ENCODE data around the gene COQ2. TPM values are rescaled to one million over a fixed set of nuclear protein-coding genes. Genes with fewer than 3 reads are reported as not detected.

The COQ2 gene
- total and polyA plus RNA-seq, 2 of the 13 experiments (the other 11 are each of a cell fraction or from before 2014, with no cell fraction given) = 10.1 to 17.3 TPM

GRCh38 chr4:83305187-83305586, 20.6 kb upstream of the COQ2 start:
- H3K27me3 ChIP-seq (ENCODE audit: control insufficient read depth in 1 of 2, insufficient read depth in 2 of 2, low read length in 2 of 2) = peaks cover 0 to 9% of the 10 kb centered on the region in 2 experiments; a peak in 2 of 5 replicates
- H3K36me3 ChIP-seq (replicated peaks in 1 of 2; ENCODE audit: control insufficient read depth in 1 of 2, insufficient read depth in 2 of 2, low read length in 2 of 2) = no peaks in the 10 kb centered on the region
- CTCF ChIA-PET (ENCODE audit: low intra/inter-chr PET ratio, low total read pairs) = no interaction called here
- H3K27ac ChIP-seq (ENCODE audit: extremely low read length, insufficient read depth, low read length) = no peak overlapping the region
- DNase-seq (ENCODE audit: low spot score) (no peak), ATAC-seq (no peak), FAIRE-seq (no peak)
- H3K79me2 ChIP-seq (ENCODE audit: insufficient read depth, low read length) = no peaks in the 10 kb centered on the region
- H3K4me1 ChIP-seq (ENCODE audit: insufficient read depth, low read length) = no peaks in the 10 kb centered on the region
- no TSS peak for BruUV-seq (replicated peaks)
- no peak overlapping the region for H2AFZ ChIP-seq (ENCODE audit: low read length)
- no peaks in the 10 kb centered on the region for H4K20me1 ChIP-seq (ENCODE audit: insufficient read depth, low read length)
- no peak overlapping the region for H3K9ac ChIP-seq (ENCODE audit: insufficient read depth, low read depth, low read length)
- no peak overlapping the region for H3K4me3 ChIP-seq (replicated peaks in 1 of 3; ENCODE audit: insufficient read depth in 1 of 3, low read depth in 2 of 3, low read length in 3 of 3)
- H3K4me2 ChIP-seq (ENCODE audit: low read depth, low read length) = no peak overlapping the region
- H3K9me3 ChIP-seq (ENCODE audit: low read length) = no peaks in the 10 kb centered on the region
- POLR2A ChIA-PET = no interaction called here
- in situ Hi-C loops (cut with HindIII; ENCODE audit: extremely low pct_ligation_motif_present, low pct_unique_long_range_greater_than_20kb) = no loop called here
- intact Hi-C loops (cut with micrococcal nuclease; ENCODE audit: unreplicated experiment) = no loop called here
- 81% methylated on average over 2 of the region's 2 CpGs for WGBS (ENCODE audit: low lambda C conversion rate)
- no peak for TF ChIP-seq KIAA2018 (CRISPR knock-in tag; IDR thresholded peaks at IDR 0.05; ENCODE audit: borderline replicate concordance)
- no peak for TF ChIP-seq JARID2 (CRISPR knock-in tag; IDR thresholded peaks at IDR 0.05; ENCODE audit: insufficient replicate concordance)
- TF ChIP-seq ZNF3 (CRISPR knock-in tag; IDR thresholded peaks at IDR 0.05) = no peak
- no peak for TF ChIP-seq E2F2 (CRISPR knock-in tag; IDR thresholded peaks at IDR 0.05; ENCODE audit: borderline replicate concordance)
- TF ChIP-seq SIX1 (CRISPR knock-in tag; IDR thresholded peaks at IDR 0.05; ENCODE audit: borderline replicate concordance) = no peak
- no peak for TF ChIP-seq ZNF678 (CRISPR knock-in tag; IDR thresholded peaks at IDR 0.05)
- no peak for TF ChIP-seq ATF2 (CRISPR knock-in tag; IDR thresholded peaks at IDR 0.05)
- TF ChIP-seq DMAP1 (CRISPR knock-in tag; IDR thresholded peaks at IDR 0.05) = no peak
- no peak for TF ChIP-seq SMARCC2 (IDR thresholded peaks at IDR 0.05)
- no peak for TF ChIP-seq REL (CRISPR knock-in tag; conservative IDR thresholded peaks at IDR 0.05)
- TF ChIP-seq TEAD3 (CRISPR knock-in tag; optimal IDR thresholded peaks at IDR 0.05; ENCODE audit: borderline replicate concordance) = no peak
- no peak for TF ChIP-seq NRL (CRISPR knock-in tag; IDR thresholded peaks at IDR 0.05; ENCODE audit: borderline replicate concordance)
- TF ChIP-seq NKX3-1 (CRISPR knock-in tag; IDR thresholded peaks at IDR 0.05) = no peak
- no peak for TF ChIP-seq ZBTB25 (CRISPR knock-in tag; IDR thresholded peaks at IDR 0.05)
- TF ChIP-seq ZNF253 (CRISPR knock-in tag; IDR thresholded peaks at IDR 0.05; ENCODE audit: borderline replicate concordance) = no peak

All from HepG2 (cell line).